CD14-positive monocyte (primary cell): Measurements from ENCODE around the gene CBX5. TPM values are rescaled to one million over a fixed set of nuclear protein-coding genes. Genes with fewer than 3 reads are reported as not detected.
A peak's percentile ranks its signal among the peaks of the same experiment; 100 is the strongest.
"Not testable (repeated sequence)": the region's sequence is repeated elsewhere in the genome, so short reads cannot be mapped to it uniquely, and the experiment has no call there.

Experiments
- DNase-seq, 3 donors: peaks; one replicate each; pipeline ENCODE4 v3.0.0-alpha.2; 2011 to 2022
- H2AFZ ChIP-seq: 2 replicates; pipeline ENCODE4 v1.6.0; 2012; ENCODE audit warnings: mild to moderate bottlenecking, low read depth, low read length, inconsistent platforms; ENCODE audit not compliant: insufficient read depth, poor library complexity, severe bottlenecking
- H3K27ac ChIP-seq, 2 donors: 1 replicate in 1 of 2; 2 replicates in 1 of 2; pipeline ENCODE4 v1.5.1; 2012 to 2013; ENCODE audit warnings: low read length in 2 of 2, control low read depth in 1 of 2, inconsistent platforms in 1 of 2, low read depth in 1 of 2, mild to moderate bottlenecking in 1 of 2
- H3K27me3 ChIP-seq, 2 donors: one replicate each; pipeline versions ENCODE4 v1.6.0 to v1.6.1; 2011 to 2013; ENCODE audit warnings: low read length in 2 of 2; ENCODE audit not compliant: control insufficient read depth in 2 of 2, insufficient read depth in 2 of 2
- H3K36me3 ChIP-seq, 2 donors: replicated peaks in 1 of 2; 1 replicate in 1 of 2; 2 replicates in 1 of 2; pipeline versions ENCODE4 v1.5.1 to v1.6.1; 2012 to 2013; ENCODE audit warnings: low read length in 2 of 2, control low read depth in 1 of 2, inconsistent platforms in 1 of 2, mild to moderate bottlenecking in 1 of 2; ENCODE audit not compliant: insufficient read depth in 2 of 2, control insufficient read depth in 1 of 2
- H3K4me1 ChIP-seq, 2 donors: 1 replicate in 1 of 2; 2 replicates in 1 of 2; pipeline versions ENCODE4 v1.5.1 to v1.6.1; 2012 to 2013; ENCODE audit warnings: low read length in 2 of 2, control low read depth in 1 of 2, inconsistent platforms in 1 of 2, mild to moderate bottlenecking in 1 of 2, moderate library complexity in 1 of 2; ENCODE audit not compliant: insufficient read depth in 2 of 2, control insufficient read depth in 1 of 2
- H3K4me2 ChIP-seq: replicated peaks from 2 replicates; pipeline ENCODE3; 2012; ENCODE audit warnings: low read length, moderate library complexity, mild to moderate bottlenecking; ENCODE audit not compliant: poor library complexity, severe bottlenecking; ENCODE audit errors: extremely low read depth
- H3K4me3 ChIP-seq, 3 experiments: fragments of 200-600 bp in 1 of 3; sonication (generic) in 1 of 3; replicated peaks in 1 of 3; 1 replicate in 2 of 3; 2 replicates in 1 of 3; pipeline ENCODE4 v1.5.1; 2011 to 2013; ENCODE audit warnings: low read length in 3 of 3, mild to moderate bottlenecking in 3 of 3, control low read depth in 2 of 3, low read depth in 2 of 3, inconsistent platforms in 1 of 3, moderate library complexity in 1 of 3
- H3K79me2 ChIP-seq: 2 replicates; pipeline ENCODE4 v1.6.0; 2012; ENCODE audit warnings: mild to moderate bottlenecking, control low read depth, inconsistent platforms, low read length, moderate library complexity; ENCODE audit not compliant: insufficient read depth
- H3K9ac ChIP-seq: 2 replicates; pipeline ENCODE4 v1.6.0; 2017; ENCODE audit warnings: low read length, mild to moderate bottlenecking; ENCODE audit not compliant: insufficient read depth, poor library complexity, severe bottlenecking
- H3K9me3 ChIP-seq, 2 donors: replicated peaks in 1 of 2; 1 replicate in 1 of 2; 2 replicates in 1 of 2; pipeline versions ENCODE4 v1.5.1 to v1.6.1; 2012 to 2013; ENCODE audit warnings: low read length in 2 of 2, control low read depth in 1 of 2; ENCODE audit not compliant: control insufficient read depth in 1 of 2, insufficient read depth in 1 of 2
- H4K20me1 ChIP-seq: 2 replicates; pipeline ENCODE4 v1.6.0; 2012; ENCODE audit warnings: mild to moderate bottlenecking, low read length, control low read depth, moderate library complexity; ENCODE audit not compliant: insufficient read depth
- H3K27ac Mint-ChIP-seq, 7 donors: one replicate each; pipeline ENCODE4 v1.8.0; 2020; ENCODE audit warnings: mild to moderate bottlenecking in 7 of 7, mixed read lengths in 7 of 7, moderate library complexity in 6 of 7, inconsistent platforms in 2 of 7
- H3K27me3 Mint-ChIP-seq, 3 donors: one replicate each; pipeline ENCODE4 v1.8.0; 2021 to 2022; ENCODE audit warnings: low read depth in 3 of 3, mild to moderate bottlenecking in 3 of 3, mixed read lengths in 3 of 3, moderate library complexity in 3 of 3, inconsistent platforms in 1 of 3
- H3K36me3 Mint-ChIP-seq, 2 donors: one replicate each; pipeline ENCODE4 v1.8.0; 2020; ENCODE audit warnings: mixed read lengths in 2 of 2, inconsistent platforms in 1 of 2, mild to moderate bottlenecking in 1 of 2
- H3K4me1 Mint-ChIP-seq: one replicate; pipeline ENCODE4 v1.8.0; 2020; ENCODE audit warnings: mild to moderate bottlenecking, mixed read lengths
- H3K4me3 Mint-ChIP-seq, 2 donors: one replicate each; pipeline ENCODE4 v1.8.0; 2020; ENCODE audit warnings: mild to moderate bottlenecking in 2 of 2, mixed read lengths in 2 of 2, moderate library complexity in 1 of 2
- H3K9me3 Mint-ChIP-seq, 7 donors: one replicate each; pipeline ENCODE4 v1.8.0; 2020 to 2022; ENCODE audit warnings: mixed read lengths in 7 of 7, mild to moderate bottlenecking in 6 of 7, moderate library complexity in 6 of 7, inconsistent platforms in 2 of 7
- CTCF ChIP-seq: fragments of 200-600 bp; IDR thresholded peaks from one replicate; pipeline ENCODE4 v1.8.0; 2022; ENCODE audit warnings: antibody characterized with exemption, mild to moderate bottlenecking
- WGBS: methylation state at CpG from one replicate; pipeline ENCODE4 v1.1.5; 2013; ENCODE audit warnings: missing lambda C conversion rate; ENCODE audit not compliant: insufficient coverage; 5-methylcytosine and 5-hydroxymethylcytosine counted together
- intact Hi-C, 2 donors: fragments of 100-400 bp; cut with micrococcal nuclease; formaldehyde crosslinking; loops; one replicate each; pipeline versions ENCODE4 v1.15.0 to v1.15.1; 2023
- polyA plus RNA-seq, 3 donors: library from polyadenylated mRNA; depleted of rRNA in 1 of 3; unstranded in 2 of 3; stranded (reverse) in 1 of 3; fragments of 300-500 nt in 2 of 3; fragments of >200 nt in 1 of 3; fragmentation: Illumina TruSeq in 2 of 3; gene quantifications; 1 replicate in 2 of 3; 2 replicates in 1 of 3; pipeline ENCODE4 v1.2.3, GENCODE V29; 2012 to 2021

Gene CBX5
- polyA plus RNA-seq, 3 donors: 2.9 to 5.4 (median 4.8) TPM

- no peak overlapping the region for H3K4me2 ChIP-seq
- H3K36me3 ChIP-seq: peaks cover 0 to 24% of the 10 kb centered on the region in 2 donors
- no peaks in the 10 kb centered on the region for H4K20me1 ChIP-seq
- no peak overlapping the region for H3K27ac ChIP-seq
- Mint-ChIP-seq H3K9me3 (no peaks in the 10 kb centered on the region), H3K27me3 (peaks cover 0 to 5% (median 2%) of the 10 kb centered on the region in 3 donors), H3K36me3 (peaks cover 35% of the 10 kb centered on the region in 2 donors), H3K4me3 (no peak overlapping the region), H3K27ac (no peak overlapping the region), H3K4me1 (peaks cover 22% of the 10 kb centered on the region)
- DNase-seq: no peak
- WGBS: 100% methylated on average over 2 of the region's 2 CpGs
- H3K4me3 ChIP-seq: no peak overlapping the region
- no peaks in the 10 kb centered on the region for H3K79me2 ChIP-seq
- TF ChIP-seq CTCF: no peak
- H3K9ac ChIP-seq: no peak overlapping the region
- peaks cover 15 to 21% of the 10 kb centered on the region in 2 donors for H3K4me1 ChIP-seq
- no peaks in the 10 kb centered on the region for H3K27me3 ChIP-seq
- intact Hi-C loops: no loop called here
- no peak overlapping the region for H2AFZ ChIP-seq
- no peaks in the 10 kb centered on the region for H3K9me3 ChIP-seq
Observed at GRCh38 chr12:54232790-54233189, 47.1 kb downstream of the CBX5 start.

GRCh38 chr12:54231269-54231668 is 48.7 kb downstream of the CBX5 start:
- H3K79me2 ChIP-seq, H3K27me3 ChIP-seq, H4K20me1 ChIP-seq, H3K9ac ChIP-seq, H3K4me3 ChIP-seq, H2AFZ ChIP-seq, intact Hi-C loops, H3K4me3 Mint-ChIP-seq, H3K9me3 Mint-ChIP-seq, DNase-seq, H3K9me3 ChIP-seq, H3K27me3 Mint-ChIP-seq, H3K4me2 ChIP-seq, H3K27ac ChIP-seq: not testable (repeated sequence)
- H3K4me1 ChIP-seq: peaks cover 27 to 34% of the 10 kb centered on the region in 2 donors
- peaks cover 35% of the 10 kb centered on the region for H3K4me1 Mint-ChIP-seq
- whole genome bisulfite sequencing: 100% methylated on average over 2 of the region's 3 CpGs
- peaks cover 22 to 23% of the 10 kb centered on the region in 2 donors for H3K36me3 Mint-ChIP-seq
- peak overlapping the region in 1 of 7 donors; percentile 47 for H3K27ac Mint-ChIP-seq
- peaks cover 0 to 12% of the 10 kb centered on the region in 2 donors for H3K36me3 ChIP-seq
